ENCODE measurements around the gene PYGL. TPM values are rescaled to one million over a fixed set of nuclear protein-coding genes. Genes with fewer than 3 reads are reported as not detected.

The PYGL gene
- polyA plus RNA-seq, 4 donors = 0.89 to 8.7 (median 5.4) TPM

- Histone ChIP-seq H3K9me3 (ENCODE audit: control insufficient read depth in 2 of 2, insufficient read depth in 1 of 2, low read depth in 1 of 2, low read length in 1 of 2) (peaks cover 0 to 3% of the 10 kb centered on the region in 2 donors), H3K4me3 (ENCODE audit: low read depth in 1 of 3, low read length in 3 of 3) (no peak overlapping the region), H3K27me3 (ENCODE audit: control insufficient read depth in 3 of 3, insufficient read depth in 3 of 3, low read length in 3 of 3) (peaks cover 0 to 18% (median 5%) of the 10 kb centered on the region in 3 donors), H3K4me1 (ENCODE audit: control insufficient read depth in 3 of 3, insufficient read depth in 2 of 3, low read depth in 1 of 3, low read length in 2 of 3) (no peaks in the 10 kb centered on the region), H3K27ac (ENCODE audit: low read depth in 1 of 3, low read length in 2 of 3) (no peak overlapping the region), H3K36me3 (ENCODE audit: control insufficient read depth in 3 of 3, insufficient read depth in 2 of 3, low read depth in 1 of 3, low read length in 3 of 3) (no peaks in the 10 kb centered on the region)
- WGBS, 3 donors = 25 to 70% (median 54%) methylated on average over 8 of the region's 8 CpGs
- no peak for DNase-seq
- FAIRE-seq = no peak
Observed at GRCh38 chr14:50882932-50883826, 61.1 kb downstream of the PYGL start.

DNA sequence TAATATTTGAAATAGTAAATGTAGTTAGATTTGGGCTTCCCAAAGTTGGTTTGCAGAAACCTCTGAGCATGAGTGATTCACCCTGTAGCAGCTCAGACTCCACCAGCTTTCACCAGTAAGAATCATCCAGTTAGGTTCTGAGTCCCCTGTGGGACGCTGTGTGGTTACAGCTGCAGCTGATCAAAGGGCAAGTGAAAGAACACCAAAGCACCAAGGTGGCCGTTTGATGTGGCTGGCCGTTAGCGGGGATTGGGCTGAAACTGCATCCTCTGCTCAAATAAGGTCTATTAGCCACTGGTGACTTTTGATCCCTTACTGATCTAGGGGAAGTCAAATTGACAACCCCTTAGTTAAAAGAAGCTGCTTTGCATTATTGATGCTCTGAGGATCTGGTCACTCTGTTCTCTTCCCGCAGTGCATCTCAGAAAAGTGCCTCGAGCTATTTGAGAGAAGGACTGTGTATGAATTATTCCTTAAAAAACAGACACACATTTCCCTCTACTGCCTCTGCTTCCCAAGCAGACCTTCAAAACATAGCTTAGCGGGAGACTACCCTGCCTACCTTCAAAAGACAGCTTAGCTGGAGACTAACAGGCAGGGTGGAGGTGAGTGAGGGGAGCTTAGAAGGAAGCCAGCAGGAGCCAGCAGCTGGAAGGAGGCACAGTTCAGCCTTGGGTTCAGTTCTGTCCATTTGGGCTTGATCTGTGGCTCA, 68.8 kb downstream of the PYGL start:
- 21 to 41% (median 30%) methylated on average over 7 of the region's 7 CpGs for WGBS, 3 donors
- Histone ChIP-seq H3K36me3 (ENCODE audit: control insufficient read depth in 3 of 3, insufficient read depth in 2 of 3, low read depth in 1 of 3, low read length in 3 of 3) (no peaks in the 10 kb centered on the region), H3K9me3 (ENCODE audit: control insufficient read depth in 2 of 2, insufficient read depth in 1 of 2, low read depth in 1 of 2, low read length in 1 of 2) (peaks cover 0 to 3% of the 10 kb centered on the region in 2 donors), H3K4me1 (ENCODE audit: control insufficient read depth in 3 of 3, insufficient read depth in 2 of 3, low read depth in 1 of 3, low read length in 2 of 3) (peaks cover 0 to 2% (median 0%) of the 10 kb centered on the region in 3 donors), H3K27me3 (ENCODE audit: control insufficient read depth in 3 of 3, insufficient read depth in 3 of 3, low read length in 3 of 3) (peaks cover 0 to 48% (median 7%) of the 10 kb centered on the region in 3 donors), H3K27ac (ENCODE audit: low read depth in 1 of 3, low read length in 2 of 3) (no peak overlapping the region), H3K4me3 (ENCODE audit: low read depth in 1 of 3, low read length in 3 of 3) (no peak overlapping the region)
- FAIRE-seq = no peak
- no peak for DNase-seq

- no peaks in the 10 kb centered on the region for H3K36me3 ChIP-seq (ENCODE audit: control insufficient read depth in 3 of 3, insufficient read depth in 2 of 3, low read depth in 1 of 3, low read length in 3 of 3)
- no peak for FAIRE-seq
Observed at GRCh38 chr14:50874757-50875156, 69.5 kb downstream of the PYGL start.

DNA sequence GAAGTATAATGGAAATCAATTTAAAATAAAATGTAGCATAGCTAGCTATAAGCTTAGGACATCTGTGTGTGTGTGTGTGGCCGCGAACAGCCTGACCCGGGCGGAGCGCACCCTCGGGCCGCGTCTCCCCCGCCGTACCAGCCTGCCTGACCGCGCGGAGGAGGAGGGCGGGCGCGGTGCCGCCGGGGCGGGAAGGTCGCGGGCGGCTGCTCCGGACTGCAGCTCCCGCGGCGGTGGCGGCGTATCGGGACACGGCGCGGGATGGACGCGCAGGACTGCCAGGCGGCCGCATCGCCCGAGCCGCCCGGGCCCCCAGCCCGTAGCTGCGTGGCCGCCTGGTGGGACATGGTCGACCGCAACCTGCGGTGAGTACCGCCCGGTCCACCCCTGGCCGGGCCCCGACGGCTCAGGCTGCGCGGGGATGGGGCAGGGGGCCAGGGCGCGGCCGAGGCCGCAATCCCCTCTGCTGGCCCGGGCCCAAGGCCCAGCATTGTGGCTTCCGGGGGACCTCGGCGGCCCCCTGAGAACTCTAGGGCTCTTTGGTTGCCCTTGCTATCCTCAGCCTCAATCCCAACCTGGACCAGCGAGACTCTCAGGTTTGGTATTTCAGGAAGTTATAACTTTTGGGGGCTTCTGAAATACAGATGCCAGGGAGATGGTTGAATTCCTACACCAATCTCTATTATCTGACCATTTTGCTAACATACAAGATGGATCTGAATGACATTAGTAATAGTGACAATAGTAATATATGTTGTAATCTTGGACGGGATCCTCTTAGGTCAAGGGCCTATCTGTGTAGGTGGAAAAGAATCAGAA, 72.2 kb downstream of the PYGL start, which contains the start of gene ABHD12B:
TSS of gene ABHD12B (plus strand) at position 140 of the 819 bp plus-strand sequence. CDS start at position 262, 122 bp downstream.
- DNase-seq (peak in 1 of 2 donors; percentile 12), FAIRE-seq (no peak)
- Histone ChIP-seq H3K27ac (ENCODE audit: low read depth in 1 of 3, low read length in 2 of 3) (no peak within 1 kb of the TSS), H3K9me3 (ENCODE audit: control insufficient read depth in 2 of 2, insufficient read depth in 1 of 2, low read depth in 1 of 2, low read length in 1 of 2) (no peaks in the 10 kb centered on the region), H3K4me1 (ENCODE audit: control insufficient read depth in 3 of 3, insufficient read depth in 2 of 3, low read depth in 1 of 3, low read length in 2 of 3) (peaks cover 0 to 2% (median 0%) of the 10 kb centered on the region in 3 donors), H3K27me3 (ENCODE audit: control insufficient read depth in 3 of 3, insufficient read depth in 3 of 3, low read length in 3 of 3) (peaks cover 0 to 39% (median 2%) of the 10 kb centered on the region in 3 donors), H3K4me3 (ENCODE audit: low read depth in 1 of 3, low read length in 3 of 3) (no peak within 1 kb of the TSS), H3K36me3 (ENCODE audit: control insufficient read depth in 3 of 3, insufficient read depth in 2 of 3, low read depth in 1 of 3, low read length in 3 of 3) (no peaks in the 10 kb centered on the region)
- 8 to 20% (median 19%) methylated on average over 33 to 63 of the region's 63 CpGs for WGBS, 3 donors

More at GRCh38 chr14:50874757-50875156, 69.5 kb downstream of the PYGL start:
- 31 to 58% (median 39%) methylated on average over 2 of the region's 2 CpGs for WGBS, 3 donors
- Histone ChIP-seq H3K27me3 (ENCODE audit: control insufficient read depth in 3 of 3, insufficient read depth in 3 of 3, low read length in 3 of 3) (peaks cover 0 to 46% (median 7%) of the 10 kb centered on the region in 3 donors), H3K4me3 (ENCODE audit: low read depth in 1 of 3, low read length in 3 of 3) (no peak overlapping the region), H3K27ac (ENCODE audit: low read depth in 1 of 3, low read length in 2 of 3) (no peak overlapping the region), H3K9me3 (ENCODE audit: control insufficient read depth in 2 of 2, insufficient read depth in 1 of 2, low read depth in 1 of 2, low read length in 1 of 2) (peaks cover 0 to 3% of the 10 kb centered on the region in 2 donors), H3K4me1 (ENCODE audit: control insufficient read depth in 3 of 3, insufficient read depth in 2 of 3, low read depth in 1 of 3, low read length in 2 of 3) (peaks cover 0 to 2% (median 0%) of the 10 kb centered on the region in 3 donors)
- no peak for DNase-seq

DNA sequence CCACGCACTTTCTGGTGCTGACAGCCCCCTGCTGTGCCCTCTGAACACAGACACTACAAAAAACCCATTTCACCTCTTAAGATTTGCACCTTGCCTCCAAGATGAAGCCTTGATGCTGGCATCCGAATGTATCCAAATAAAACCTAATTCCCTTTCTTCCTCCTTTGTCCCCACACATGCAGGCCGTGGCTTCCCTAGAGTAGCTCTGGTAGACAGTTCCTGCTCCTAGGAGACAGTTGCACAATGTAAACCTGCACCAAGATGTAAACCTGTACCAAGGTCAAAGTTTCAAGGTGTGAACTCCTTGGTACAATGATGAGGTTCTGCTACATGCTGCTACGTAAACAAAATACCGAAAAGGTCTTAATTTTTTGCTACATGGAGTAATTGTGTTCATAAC, 73.1 kb downstream of the PYGL start:
- DNase-seq (peak; percentile 58 to 70), FAIRE-seq (no peak)
- Histone ChIP-seq H3K36me3 (ENCODE audit: control insufficient read depth in 3 of 3, insufficient read depth in 2 of 3, low read depth in 1 of 3, low read length in 3 of 3) (no peaks in the 10 kb centered on the region), H3K9me3 (ENCODE audit: control insufficient read depth in 2 of 2, insufficient read depth in 1 of 2, low read depth in 1 of 2, low read length in 1 of 2) (no peaks in the 10 kb centered on the region), H3K4me1 (ENCODE audit: control insufficient read depth in 3 of 3, insufficient read depth in 2 of 3, low read depth in 1 of 3, low read length in 2 of 3) (peaks cover 0 to 2% (median 0%) of the 10 kb centered on the region in 3 donors), H3K4me3 (ENCODE audit: low read depth in 1 of 3, low read length in 3 of 3) (no peak overlapping the region), H3K27ac (ENCODE audit: low read depth in 1 of 3, low read length in 2 of 3) (no peak overlapping the region), H3K27me3 (ENCODE audit: control insufficient read depth in 3 of 3, insufficient read depth in 3 of 3, low read length in 3 of 3) (peaks cover 0 to 40% (median 2%) of the 10 kb centered on the region in 3 donors)
- WGBS, 3 donors = 37 to 73% (median 55%) methylated on average over 5 of the region's 5 CpGs

GRCh38 chr14:50865391-50866076, 78.7 kb downstream of the PYGL start:
- WGBS, 3 donors = 53 to 74% (median 67%) methylated on average over 11 of the region's 11 CpGs
- Histone ChIP-seq H3K4me1 (ENCODE audit: control insufficient read depth in 3 of 3, insufficient read depth in 2 of 3, low read depth in 1 of 3, low read length in 2 of 3) (no peaks in the 10 kb centered on the region), H3K4me3 (ENCODE audit: low read depth in 1 of 3, low read length in 3 of 3) (no peak overlapping the region), H3K36me3 (ENCODE audit: control insufficient read depth in 3 of 3, insufficient read depth in 2 of 3, low read depth in 1 of 3, low read length in 3 of 3) (no peaks in the 10 kb centered on the region), H3K27ac (ENCODE audit: low read depth in 1 of 3, low read length in 2 of 3) (no peak overlapping the region), H3K9me3 (ENCODE audit: control insufficient read depth in 2 of 2, insufficient read depth in 1 of 2, low read depth in 1 of 2, low read length in 1 of 2) (no peaks in the 10 kb centered on the region), H3K27me3 (ENCODE audit: control insufficient read depth in 3 of 3, insufficient read depth in 3 of 3, low read length in 3 of 3) (peaks cover 0 to 2% (median 0%) of the 10 kb centered on the region in 3 donors)
- DNase-seq = no peak
- no peak for FAIRE-seq

- Histone ChIP-seq H3K9me3 (ENCODE audit: control insufficient read depth in 2 of 2, insufficient read depth in 1 of 2, low read depth in 1 of 2, low read length in 1 of 2) (no peaks in the 10 kb centered on the region), H3K27ac (ENCODE audit: low read depth in 1 of 3, low read length in 2 of 3) (no peak overlapping the region), H3K4me3 (ENCODE audit: low read depth in 1 of 3, low read length in 3 of 3) (no peak overlapping the region), H3K4me1 (ENCODE audit: control insufficient read depth in 3 of 3, insufficient read depth in 2 of 3, low read depth in 1 of 3, low read length in 2 of 3) (peaks cover 0 to 5% (median 0%) of the 10 kb centered on the region in 3 donors), H3K27me3 (ENCODE audit: control insufficient read depth in 3 of 3, insufficient read depth in 3 of 3, low read length in 3 of 3) (peaks cover 0 to 5% (median 0%) of the 10 kb centered on the region in 3 donors), H3K36me3 (ENCODE audit: control insufficient read depth in 3 of 3, insufficient read depth in 2 of 3, low read depth in 1 of 3, low read length in 3 of 3) (no peaks in the 10 kb centered on the region)
- no peak for FAIRE-seq
- DNase-seq = no peak
- WGBS, 3 donors = 80 to 86% (median 84%) methylated on average over 5 of the region's 5 CpGs
Observed at GRCh38 chr14:50864946-50865345, 79.3 kb downstream of the PYGL start.
